Measurements from ENCODE around the gene NUMA1.
A peak's percentile ranks its signal among the peaks of the same experiment; 100 is the strongest.

The NUMA1 gene

GRCh38 chr11:72001834-72002591 is 78.3 kb downstream of the NUMA1 start:
- Histone ChIP-seq H4K8ac (ENCODE audit: low read depth, low read length) (no peak overlapping the region), H2AK5ac (ENCODE audit: low read length) (no peak overlapping the region), H3K4me3 (ENCODE audit: low read length) (no peak overlapping the region), H4K5ac (ENCODE audit: low read length) (no peak overlapping the region), H3K9ac (ENCODE audit: low read length) (no peak overlapping the region), H3K23ac (ENCODE audit: low read length) (no peak overlapping the region), H2BK120ac (ENCODE audit: low read depth, low read length) (no peak overlapping the region), H3K56ac (ENCODE audit: low read length) (no peak overlapping the region), H3K79me2 (ENCODE audit: control insufficient read depth, insufficient read depth, low read length) (no peaks in the 10 kb centered on the region), H3K18ac (ENCODE audit: low read length) (no peak overlapping the region), H3K27ac (ENCODE audit: low read depth, low read length) (no peak overlapping the region), H3K4me1 (ENCODE audit: control insufficient read depth, low read depth, low read length) (no peaks in the 10 kb centered on the region), H2BK15ac (replicated peaks; ENCODE audit: low read depth) (no peak overlapping the region), H2BK5ac (ENCODE audit: low read length) (no peak overlapping the region), H3K4ac (ENCODE audit: low read depth, low read length) (no peak overlapping the region), H3K4me2 (ENCODE audit: low read length) (no peak overlapping the region), H3K27me3 (ENCODE audit: insufficient read depth, low read length, poor library complexity) (no peaks in the 10 kb centered on the region), H3K79me1 (ENCODE audit: low read length) (no peaks in the 10 kb centered on the region), H3K36me3 (ENCODE audit: control insufficient read depth, insufficient read depth, low read length) (peaks cover 24% of the 10 kb centered on the region)
- WGBS (ENCODE audit: extremely low coverage, insufficient coverage, low lambda C conversion rate), result no CpG with 5 or more reads among the region's 10 CpGs
- no peak for DNase-seq

GRCh38 chr11:72001285-72001684 is 79.1 kb downstream of the NUMA1 start:
- no peak overlapping the region for H3K23ac ChIP-seq (ENCODE audit: low read length)
- H2BK120ac ChIP-seq (ENCODE audit: low read depth, low read length), result no peak overlapping the region
- WGBS (ENCODE audit: extremely low coverage, insufficient coverage, low lambda C conversion rate), result no CpG with 5 or more reads among the region's 11 CpGs
- H3K4me2 ChIP-seq (ENCODE audit: low read length), result no peak overlapping the region
- DNase-seq, result no peak
- peaks cover 21% of the 10 kb centered on the region for H3K36me3 ChIP-seq (ENCODE audit: control insufficient read depth, insufficient read depth, low read length)
- H3K9ac ChIP-seq (ENCODE audit: low read length), result no peak overlapping the region
- H4K5ac ChIP-seq (ENCODE audit: low read length), result no peak overlapping the region
- H3K79me1 ChIP-seq (ENCODE audit: low read length), result no peaks in the 10 kb centered on the region
- no peak overlapping the region for H2BK5ac ChIP-seq (ENCODE audit: low read length)
- no peak overlapping the region for H3K18ac ChIP-seq (ENCODE audit: low read length)
- no peak overlapping the region for H3K4me3 ChIP-seq (ENCODE audit: low read length)
- no peaks in the 10 kb centered on the region for H3K27me3 ChIP-seq (ENCODE audit: insufficient read depth, low read length, poor library complexity)
- H2AK5ac ChIP-seq (ENCODE audit: low read length), result no peak overlapping the region
- H3K4ac ChIP-seq (ENCODE audit: low read depth, low read length), result no peak overlapping the region
- H4K8ac ChIP-seq (ENCODE audit: low read depth, low read length), result no peak overlapping the region
- H2BK15ac ChIP-seq (replicated peaks; ENCODE audit: low read depth), result no peak overlapping the region
- H3K79me2 ChIP-seq (ENCODE audit: control insufficient read depth, insufficient read depth, low read length), result no peaks in the 10 kb centered on the region
- no peaks in the 10 kb centered on the region for H3K4me1 ChIP-seq (ENCODE audit: control insufficient read depth, low read depth, low read length)
- no peak overlapping the region for H3K56ac ChIP-seq (ENCODE audit: low read length)
- no peak overlapping the region for H3K27ac ChIP-seq (ENCODE audit: low read depth, low read length)

GRCh38 chr11:72000202-72000867 is 80.0 kb downstream of the NUMA1 start:
- H2BK5ac ChIP-seq (ENCODE audit: low read length), result no peak overlapping the region
- no peak overlapping the region for H2AK5ac ChIP-seq (ENCODE audit: low read length)
- H3K18ac ChIP-seq (ENCODE audit: low read length), result no peak overlapping the region
- H4K8ac ChIP-seq (ENCODE audit: low read depth, low read length), result no peak overlapping the region
- H3K4me2 ChIP-seq (ENCODE audit: low read length), result no peak overlapping the region
- no peak overlapping the region for H2BK120ac ChIP-seq (ENCODE audit: low read depth, low read length)
- H3K27ac ChIP-seq (ENCODE audit: low read depth, low read length), result no peak overlapping the region
- no peak overlapping the region for H4K5ac ChIP-seq (ENCODE audit: low read length)
- H3K36me3 ChIP-seq (ENCODE audit: control insufficient read depth, insufficient read depth, low read length), result peaks cover 18% of the 10 kb centered on the region
- H3K23ac ChIP-seq (ENCODE audit: low read length), result no peak overlapping the region
- no peaks in the 10 kb centered on the region for H3K4me1 ChIP-seq (ENCODE audit: control insufficient read depth, low read depth, low read length)
- H3K4ac ChIP-seq (ENCODE audit: low read depth, low read length), result no peak overlapping the region
- DNase-seq, result no peak
- H3K79me1 ChIP-seq (ENCODE audit: low read length), result no peaks in the 10 kb centered on the region
- WGBS (ENCODE audit: extremely low coverage, insufficient coverage, low lambda C conversion rate), result no CpG with 5 or more reads among the region's 10 CpGs
- H2BK15ac ChIP-seq (replicated peaks; ENCODE audit: low read depth), result no peak overlapping the region
- H3K27me3 ChIP-seq (ENCODE audit: insufficient read depth, low read length, poor library complexity), result no peaks in the 10 kb centered on the region
- H3K56ac ChIP-seq (ENCODE audit: low read length), result no peak overlapping the region
- H3K4me3 ChIP-seq (ENCODE audit: low read length), result no peak overlapping the region
- no peaks in the 10 kb centered on the region for H3K79me2 ChIP-seq (ENCODE audit: control insufficient read depth, insufficient read depth, low read length)
- H3K9ac ChIP-seq (ENCODE audit: low read length), result no peak overlapping the region

GRCh38 chr11:71999798-72000197 is 80.5 kb downstream of the NUMA1 start:
- H4K5ac ChIP-seq (ENCODE audit: low read length), result no peak overlapping the region
- no peaks in the 10 kb centered on the region for H3K79me2 ChIP-seq (ENCODE audit: control insufficient read depth, insufficient read depth, low read length)
- no peak overlapping the region for H2BK15ac ChIP-seq (replicated peaks; ENCODE audit: low read depth)
- no peak overlapping the region for H3K56ac ChIP-seq (ENCODE audit: low read length)
- no CpG with 5 or more reads among the region's 8 CpGs for WGBS (ENCODE audit: extremely low coverage, insufficient coverage, low lambda C conversion rate)
- no peak overlapping the region for H3K4ac ChIP-seq (ENCODE audit: low read depth, low read length)
- no peaks in the 10 kb centered on the region for H3K4me1 ChIP-seq (ENCODE audit: control insufficient read depth, low read depth, low read length)
- no peak overlapping the region for H3K4me3 ChIP-seq (ENCODE audit: low read length)
- no peak overlapping the region for H3K4me2 ChIP-seq (ENCODE audit: low read length)
- H3K79me1 ChIP-seq (ENCODE audit: low read length), result no peaks in the 10 kb centered on the region
- H3K36me3 ChIP-seq (ENCODE audit: control insufficient read depth, insufficient read depth, low read length), result peaks cover 18% of the 10 kb centered on the region
- no peak overlapping the region for H2AK5ac ChIP-seq (ENCODE audit: low read length)
- H3K9ac ChIP-seq (ENCODE audit: low read length), result no peak overlapping the region
- no peak overlapping the region for H3K23ac ChIP-seq (ENCODE audit: low read length)
- H2BK120ac ChIP-seq (ENCODE audit: low read depth, low read length), result no peak overlapping the region
- no peak overlapping the region for H3K18ac ChIP-seq (ENCODE audit: low read length)
- H3K27ac ChIP-seq (ENCODE audit: low read depth, low read length), result no peak overlapping the region
- H4K8ac ChIP-seq (ENCODE audit: low read depth, low read length), result no peak overlapping the region
- DNase-seq, result no peak
- no peaks in the 10 kb centered on the region for H3K27me3 ChIP-seq (ENCODE audit: insufficient read depth, low read length, poor library complexity)
- no peak overlapping the region for H2BK5ac ChIP-seq (ENCODE audit: low read length)

GRCh38 chr11:71999362-71999761 is 81.0 kb downstream of the NUMA1 start:
- H3K27ac ChIP-seq (ENCODE audit: low read depth, low read length), result no peak overlapping the region
- no peak overlapping the region for H4K8ac ChIP-seq (ENCODE audit: low read depth, low read length)
- H2BK120ac ChIP-seq (ENCODE audit: low read depth, low read length), result no peak overlapping the region
- no peak overlapping the region for H3K18ac ChIP-seq (ENCODE audit: low read length)
- no peaks in the 10 kb centered on the region for H3K27me3 ChIP-seq (ENCODE audit: insufficient read depth, low read length, poor library complexity)
- H3K4me1 ChIP-seq (ENCODE audit: control insufficient read depth, low read depth, low read length), result no peaks in the 10 kb centered on the region
- no peak overlapping the region for H2AK5ac ChIP-seq (ENCODE audit: low read length)
- peaks cover 18% of the 10 kb centered on the region for H3K36me3 ChIP-seq (ENCODE audit: control insufficient read depth, insufficient read depth, low read length)
- H2BK5ac ChIP-seq (ENCODE audit: low read length), result no peak overlapping the region
- no CpG with 5 or more reads among the region's 2 CpGs for WGBS (ENCODE audit: extremely low coverage, insufficient coverage, low lambda C conversion rate)
- DNase-seq, result peak; percentile 22
- H2BK15ac ChIP-seq (replicated peaks; ENCODE audit: low read depth), result no peak overlapping the region
- no peak overlapping the region for H3K9ac ChIP-seq (ENCODE audit: low read length)
- no peak overlapping the region for H3K4me2 ChIP-seq (ENCODE audit: low read length)
- no peaks in the 10 kb centered on the region for H3K79me1 ChIP-seq (ENCODE audit: low read length)
- H3K4ac ChIP-seq (ENCODE audit: low read depth, low read length), result no peak overlapping the region
- no peak overlapping the region for H3K23ac ChIP-seq (ENCODE audit: low read length)
- H3K4me3 ChIP-seq (ENCODE audit: low read length), result no peak overlapping the region
- no peak overlapping the region for H3K56ac ChIP-seq (ENCODE audit: low read length)
- no peaks in the 10 kb centered on the region for H3K79me2 ChIP-seq (ENCODE audit: control insufficient read depth, insufficient read depth, low read length)
- H4K5ac ChIP-seq (ENCODE audit: low read length), result no peak overlapping the region

Data from mesendoderm (in vitro differentiated cells).